ENCODE results near the gene CBFB. TPM values are rescaled to one million over a fixed set of nuclear protein-coding genes. Genes with fewer than 3 reads are reported as not detected.
"Not testable (repeated sequence)": the region's sequence is repeated elsewhere in the genome, so short reads cannot be mapped to it uniquely, and the experiment has no call there.

CBFB gene
- total RNA-seq, 1 donor from 2014 or later: 86.6 TPM

DNA sequence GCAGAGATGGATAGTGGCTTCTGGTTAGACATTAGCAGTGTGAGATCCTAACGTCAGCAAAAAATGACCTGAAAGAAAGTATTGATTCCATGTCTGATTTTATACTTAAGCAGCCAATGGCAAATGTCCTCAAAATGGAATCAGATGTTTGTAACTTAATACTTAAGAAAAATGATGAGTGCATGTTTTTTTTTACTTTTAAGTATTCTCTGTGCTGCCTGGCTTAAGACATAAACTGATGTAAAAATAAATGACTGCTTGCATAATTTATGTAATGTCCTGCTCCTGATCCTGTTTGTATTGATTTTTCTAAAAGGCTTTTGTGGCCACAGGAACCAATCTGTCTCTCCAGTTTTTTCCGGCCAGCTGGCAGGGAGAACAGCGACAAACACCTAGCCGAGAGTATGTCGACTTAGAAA is 7.4 kb downstream of the CBFB start:
- Mint-ChIP-seq H3K4me1 (ENCODE audit: low read depth) (peaks cover 17% of the 10 kb centered on the region), H3K36me3 (ENCODE audit: insufficient read depth) (peaks cover 15% of the 10 kb centered on the region)

DNA sequence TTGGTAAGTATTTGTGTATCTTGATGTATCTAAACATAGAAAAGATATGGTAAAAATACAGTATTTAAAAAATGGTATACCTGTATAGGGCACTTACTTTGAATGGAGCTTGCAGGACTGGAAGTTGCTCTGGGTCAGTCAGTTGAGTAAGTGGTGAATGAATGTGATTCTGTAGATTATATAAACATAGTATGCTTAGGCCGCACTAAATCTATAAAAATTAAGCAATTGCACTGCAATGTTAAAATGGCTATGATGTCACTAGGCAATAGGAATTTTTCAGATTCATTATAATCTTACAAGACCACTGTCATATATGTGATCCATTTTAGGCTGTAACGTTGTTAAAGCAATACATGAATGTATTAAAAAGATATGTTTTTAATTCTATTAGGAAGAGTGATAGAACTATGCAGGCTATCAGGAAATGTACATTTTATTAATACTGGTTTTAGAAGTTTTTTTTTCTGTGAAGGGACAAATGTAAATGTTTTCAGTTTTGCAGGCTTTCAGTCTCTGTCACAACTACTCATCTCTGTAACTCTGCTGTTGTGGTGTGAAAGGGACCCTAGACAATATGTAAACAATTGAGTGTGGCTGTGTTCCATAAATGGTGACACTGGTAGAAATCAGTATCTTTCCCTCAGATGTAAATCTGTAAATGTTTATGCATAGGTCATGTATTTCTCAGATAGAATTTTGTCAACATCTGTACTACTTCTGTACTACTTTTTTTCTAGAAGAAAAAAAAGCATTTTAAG is 10.5 kb downstream of the CBFB start:
- H3K4me3 Mint-ChIP-seq (ENCODE audit: low read depth): no peak overlapping the region
- no peak overlapping the region for H3K27ac Mint-ChIP-seq
- H3K9me3 Mint-ChIP-seq (ENCODE audit: low read depth): no peaks in the 10 kb centered on the region
- DNase-seq (ENCODE audit: low spot score, unreplicated experiment): no peak
- TF ChIP-seq, protein P1, sequence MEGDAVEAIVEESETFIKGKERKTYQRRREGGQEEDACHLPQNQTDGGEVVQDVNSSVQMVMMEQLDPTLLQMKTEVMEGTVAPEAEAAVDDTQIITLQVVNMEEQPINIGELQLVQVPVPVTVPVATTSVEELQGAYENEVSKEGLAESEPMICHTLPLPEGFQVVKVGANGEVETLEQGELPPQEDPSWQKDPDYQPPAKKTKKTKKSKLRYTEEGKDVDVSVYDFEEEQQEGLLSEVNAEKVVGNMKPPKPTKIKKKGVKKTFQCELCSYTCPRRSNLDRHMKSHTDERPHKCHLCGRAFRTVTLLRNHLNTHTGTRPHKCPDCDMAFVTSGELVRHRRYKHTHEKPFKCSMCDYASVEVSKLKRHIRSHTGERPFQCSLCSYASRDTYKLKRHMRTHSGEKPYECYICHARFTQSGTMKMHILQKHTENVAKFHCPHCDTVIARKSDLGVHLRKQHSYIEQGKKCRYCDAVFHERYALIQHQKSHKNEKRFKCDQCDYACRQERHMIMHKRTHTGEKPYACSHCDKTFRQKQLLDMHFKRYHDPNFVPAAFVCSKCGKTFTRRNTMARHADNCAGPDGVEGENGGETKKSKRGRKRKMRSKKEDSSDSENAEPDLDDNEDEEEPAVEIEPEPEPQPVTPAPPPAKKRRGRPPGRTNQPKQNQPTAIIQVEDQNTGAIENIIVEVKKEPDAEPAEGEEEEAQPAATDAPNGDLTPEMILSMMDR (IDR thresholded peaks at IDR 0.05; ENCODE audit: unreplicated experiment): no peak
- no peaks in the 10 kb centered on the region for H3K27me3 Mint-ChIP-seq
- peaks cover 12% of the 10 kb centered on the region for H3K4me1 Mint-ChIP-seq (ENCODE audit: low read depth)
- peaks cover 13% of the 10 kb centered on the region for H3K36me3 Mint-ChIP-seq (ENCODE audit: insufficient read depth)

More for the DNA sequence above, 7.4 kb downstream of the CBFB start:
- no peak for DNase-seq (ENCODE audit: low spot score, unreplicated experiment)
- Mint-ChIP-seq H3K27me3 (no peaks in the 10 kb centered on the region), H3K27ac (peak overlapping the region; percentile 88), H3K9me3 (ENCODE audit: low read depth) (no peaks in the 10 kb centered on the region), H3K4me3 (ENCODE audit: low read depth) (peak overlapping the region; percentile 34)
- TF ChIP-seq, protein P1 (IDR thresholded peaks at IDR 0.05; ENCODE audit: unreplicated experiment): no peak

DNA sequence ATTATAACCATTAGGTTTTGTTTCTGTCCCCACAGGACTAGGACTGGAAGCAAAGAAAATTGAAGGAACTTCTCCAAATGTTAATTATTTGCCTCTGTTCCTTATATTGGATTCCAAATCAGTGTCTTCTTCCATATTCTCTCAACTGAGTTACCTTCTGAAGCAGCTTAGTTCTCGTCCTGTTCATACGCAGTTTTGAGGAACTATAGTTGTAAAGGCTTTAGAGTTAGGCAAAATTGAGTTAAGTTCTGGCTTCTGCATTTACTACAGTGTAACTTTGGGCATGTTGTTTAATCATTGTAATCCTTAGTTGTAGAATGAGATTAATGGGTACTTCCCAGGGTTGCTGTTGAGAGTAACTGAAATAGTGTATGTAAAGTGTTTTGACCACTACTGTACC is 11.2 kb downstream of the CBFB start:
- Mint-ChIP-seq H3K9me3 (ENCODE audit: low read depth) (no peaks in the 10 kb centered on the region), H3K4me1 (ENCODE audit: low read depth) (peaks cover 10% of the 10 kb centered on the region), H3K27ac (no peak overlapping the region), H3K4me3 (ENCODE audit: low read depth) (no peak overlapping the region), H3K36me3 (ENCODE audit: insufficient read depth) (peaks cover 12% of the 10 kb centered on the region), H3K27me3 (no peaks in the 10 kb centered on the region)
- TF ChIP-seq, protein P1 (IDR thresholded peaks at IDR 0.05; ENCODE audit: unreplicated experiment): no peak
- DNase-seq (ENCODE audit: low spot score, unreplicated experiment): no peak

DNA sequence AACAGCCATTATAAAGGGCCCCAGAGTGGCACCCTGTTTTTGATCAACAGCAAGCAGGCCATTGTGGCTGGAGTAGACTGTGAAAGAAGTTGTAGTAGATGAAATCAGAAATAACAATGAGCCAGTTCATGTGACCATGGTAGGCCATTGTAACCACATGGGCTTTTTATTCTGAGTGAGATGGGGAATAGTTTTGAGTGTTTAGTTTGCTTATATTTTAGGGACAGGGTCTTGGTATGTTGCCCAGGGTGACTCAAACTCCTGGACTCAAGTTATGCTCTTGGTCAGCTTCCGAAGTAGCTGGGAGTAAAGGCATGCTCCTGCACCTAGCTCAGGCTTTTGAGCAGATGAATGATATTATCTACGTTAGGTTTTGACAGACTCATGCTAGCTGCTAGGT is 12.0 kb downstream of the CBFB start:
- H3K27ac Mint-ChIP-seq: peak overlapping the region; percentile 5
- peaks cover 7% of the 10 kb centered on the region for H3K4me1 Mint-ChIP-seq (ENCODE audit: low read depth)
- H3K36me3 Mint-ChIP-seq (ENCODE audit: insufficient read depth): peaks cover 10% of the 10 kb centered on the region
- no peaks in the 10 kb centered on the region for H3K27me3 Mint-ChIP-seq
- no peak for DNase-seq (ENCODE audit: low spot score, unreplicated experiment)
- no peak overlapping the region for H3K4me3 Mint-ChIP-seq (ENCODE audit: low read depth)
- TF ChIP-seq, protein P1 (IDR thresholded peaks at IDR 0.05; ENCODE audit: unreplicated experiment): no peak
- H3K9me3 Mint-ChIP-seq (ENCODE audit: low read depth): no peaks in the 10 kb centered on the region

DNA sequence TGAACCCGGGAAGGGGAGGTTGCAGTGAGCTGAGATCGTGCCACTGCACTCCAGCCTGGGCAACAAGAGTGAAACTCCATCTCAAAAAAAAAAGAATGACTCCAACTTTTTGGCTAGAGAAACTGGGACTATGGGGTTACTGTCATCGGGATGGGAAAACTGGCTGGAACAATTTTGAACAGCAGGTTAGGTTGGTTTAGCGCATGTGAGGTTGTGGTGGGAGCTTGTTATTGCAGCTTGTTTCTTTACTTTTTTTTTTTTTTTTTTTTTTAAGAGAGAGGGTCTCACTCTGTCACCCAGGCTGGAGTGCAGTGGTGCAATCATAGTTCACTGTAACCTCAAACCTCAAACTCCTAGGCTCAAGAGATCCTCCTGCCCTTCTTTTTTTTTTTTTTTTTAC is 12.6 kb downstream of the CBFB start:
- H3K9me3 Mint-ChIP-seq (ENCODE audit: low read depth); H3K4me3 Mint-ChIP-seq (ENCODE audit: low read depth); H3K4me1 Mint-ChIP-seq (ENCODE audit: low read depth); H3K27me3 Mint-ChIP-seq; DNase-seq (ENCODE audit: low spot score, unreplicated experiment): not testable (repeated sequence)
- Mint-ChIP-seq H3K36me3 (ENCODE audit: insufficient read depth) (peaks cover 13% of the 10 kb centered on the region), H3K27ac (peak overlapping the region; percentile 5)

DNA sequence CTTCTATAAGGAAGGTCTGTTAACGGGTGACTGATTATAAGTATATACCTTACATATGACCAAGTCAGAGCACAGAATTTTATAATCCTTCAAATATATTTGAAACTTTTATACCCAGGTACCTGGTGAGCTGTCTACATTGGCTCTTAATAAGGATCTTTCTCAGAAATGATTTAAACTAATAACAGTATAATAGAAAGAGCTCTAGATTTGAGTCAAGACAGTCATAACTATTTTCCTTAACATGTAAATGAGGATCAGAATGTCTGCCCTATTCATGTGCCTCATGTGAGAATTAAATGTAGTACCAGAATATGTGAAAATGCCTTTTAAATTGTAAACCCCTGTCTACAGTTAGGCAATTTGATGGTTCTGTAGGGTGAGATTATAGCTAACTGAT is 14.5 kb downstream of the CBFB start:
- no peaks in the 10 kb centered on the region for H3K27me3 Mint-ChIP-seq
- no peaks in the 10 kb centered on the region for H3K4me1 Mint-ChIP-seq (ENCODE audit: low read depth)
- no peak for DNase-seq (ENCODE audit: low spot score, unreplicated experiment)
- H3K9me3 Mint-ChIP-seq (ENCODE audit: low read depth): no peaks in the 10 kb centered on the region
- no peak overlapping the region for H3K4me3 Mint-ChIP-seq (ENCODE audit: low read depth)
- no peak overlapping the region for H3K27ac Mint-ChIP-seq
- peaks cover 13% of the 10 kb centered on the region for H3K36me3 Mint-ChIP-seq (ENCODE audit: insufficient read depth)
- TF ChIP-seq, protein P1 (IDR thresholded peaks at IDR 0.05; ENCODE audit: unreplicated experiment): no peak
